AG10803 (cell line): ENCODE measurements around the gene SYCP2.

Source experiments
- DNase-seq: peaks from one replicate; pipeline ENCODE4 v3.0.0; 2010; ENCODE audit warnings: low read depth
- H3K4me3 ChIP-seq: 2 replicates; pipeline ENCODE4 v1.5.1; 2011; ENCODE audit warnings: mild to moderate bottlenecking, low read length, control low read depth
- CTCF ChIP-seq: conservative IDR thresholded peaks from 2 replicates; pipeline ENCODE4 v1.5.1; 2011; ENCODE audit warnings: mild to moderate bottlenecking, low read length, control low read depth, inconsistent platforms

SYCP2 gene

DNA sequence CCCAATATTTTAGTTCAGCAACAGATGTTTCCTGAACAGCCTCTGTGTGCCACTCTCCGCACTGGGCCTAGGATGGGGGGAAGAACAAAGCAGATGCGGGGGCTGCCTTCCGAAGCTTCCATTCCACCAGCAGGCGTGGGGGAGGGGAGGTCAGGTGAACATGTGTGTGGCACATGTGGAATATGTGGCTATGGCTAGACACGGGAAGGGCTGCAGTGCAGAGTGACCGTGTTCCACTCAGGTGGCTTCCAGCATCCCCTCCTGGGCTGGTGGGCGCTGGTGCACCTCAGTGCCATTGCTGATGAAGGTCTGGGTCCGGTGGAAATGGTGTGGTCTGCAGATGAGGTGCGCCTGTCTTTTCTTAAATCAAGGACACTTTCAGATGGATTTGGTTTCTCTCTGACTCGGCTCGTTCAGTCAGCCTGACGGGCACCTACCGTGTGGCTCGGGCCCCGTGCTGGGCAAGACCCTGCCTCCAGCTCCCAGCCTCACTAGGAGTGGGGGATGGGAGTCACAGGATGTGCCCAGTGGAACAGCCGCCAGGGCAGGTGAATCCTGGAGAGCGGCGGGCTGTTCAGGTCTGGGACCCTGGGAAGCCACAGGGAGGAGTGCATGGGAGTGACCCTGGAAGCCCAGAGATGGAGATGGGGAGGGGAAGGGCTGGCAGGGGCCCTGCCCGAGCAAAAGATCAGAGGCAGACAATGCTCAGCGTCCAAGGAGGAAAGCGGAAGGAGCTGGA lies 111.0 kb downstream of the SYCP2 start:
- no peak overlapping the region for H3K4me3 ChIP-seq
- DNase-seq: no peak
- TF ChIP-seq CTCF: no peak

GRCh38 chr20:59821788-59822187 lies 111.6 kb downstream of the SYCP2 start:
- no peak for DNase-seq
- TF ChIP-seq CTCF: no peak
- H3K4me3 ChIP-seq: no peak overlapping the region

GRCh38 chr20:59821201-59821600 lies 112.2 kb downstream of the SYCP2 start:
- DNase-seq: no peak
- no peak for TF ChIP-seq CTCF
- H3K4me3 ChIP-seq: no peak overlapping the region

GRCh38 chr20:59820204-59821041 lies 113.0 kb downstream of the SYCP2 start:
- H3K4me3 ChIP-seq: no peak overlapping the region
- no peak for TF ChIP-seq CTCF
- no peak for DNase-seq

DNA sequence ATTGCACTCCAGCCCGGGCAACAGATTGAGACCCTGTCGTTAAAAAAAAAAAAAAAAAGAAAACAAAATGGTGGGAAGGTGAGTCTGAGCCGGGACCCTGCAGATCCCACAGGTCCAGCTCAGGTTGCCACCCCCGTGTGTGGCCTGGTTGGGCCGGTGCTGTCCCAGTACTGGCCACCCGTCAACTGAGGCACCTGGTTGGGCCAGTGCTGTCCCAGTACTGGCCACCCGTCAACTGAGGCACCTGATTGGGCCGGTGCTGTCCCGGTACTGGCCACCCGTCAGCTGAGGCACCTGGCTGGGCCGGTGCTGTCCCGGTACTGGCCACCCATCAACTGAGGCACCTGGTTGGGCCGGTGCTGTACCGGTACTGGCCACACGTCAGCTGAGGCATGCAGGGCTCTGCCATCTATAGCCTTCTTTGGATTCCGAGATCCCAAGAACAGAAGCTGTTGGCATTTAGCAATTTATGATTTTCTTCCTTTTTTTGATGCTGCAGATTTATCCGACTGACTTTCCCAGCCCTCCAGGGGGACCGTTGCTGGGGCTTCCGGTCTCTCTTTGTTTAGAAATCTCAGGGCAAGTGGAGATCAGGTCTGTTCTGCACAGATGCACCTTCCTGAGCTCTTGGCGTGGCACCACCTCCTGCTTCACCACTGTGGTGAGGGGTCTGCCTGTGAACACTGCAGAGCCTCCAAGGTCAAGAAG lies 113.8 kb downstream of the SYCP2 start:
- TF ChIP-seq CTCF: no peak
- no peak for DNase-seq
- H3K4me3 ChIP-seq: no peak overlapping the region

DNA sequence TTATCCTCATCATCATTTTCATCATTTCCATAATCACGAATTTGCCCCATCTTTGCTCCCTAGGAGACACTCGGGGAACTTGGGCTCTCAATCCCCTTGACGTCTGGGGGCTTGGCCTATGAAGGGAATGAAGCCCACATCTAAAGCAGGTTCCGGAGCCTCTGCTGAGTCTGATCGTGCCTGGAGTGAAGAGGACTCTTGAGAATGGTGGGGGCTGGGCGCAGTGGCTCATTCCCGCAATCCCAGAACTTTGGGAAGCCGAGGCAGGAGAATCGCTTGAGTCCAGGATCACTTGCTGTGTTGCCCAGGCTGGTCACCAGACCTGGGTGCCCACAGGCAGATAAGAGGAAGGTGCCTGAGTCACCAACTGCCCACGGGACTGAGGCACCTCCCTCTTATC lies 114.5 kb downstream of the SYCP2 start:
- DNase-seq: no peak
- no peak overlapping the region for H3K4me3 ChIP-seq
- no peak for TF ChIP-seq CTCF
